IgD-negative memory B cell (primary cell): ENCODE results near the gene SORL1. TPM values are rescaled to one million over a fixed set of nuclear protein-coding genes. Genes with fewer than 3 reads are reported as not detected.

Experiments
- H3K27ac Mint-ChIP-seq, 3 donors: one replicate each; pipeline ENCODE4 v1.8.0; 2020 to 2022; ENCODE audit warnings: mild to moderate bottlenecking in 3 of 3, mixed read lengths in 3 of 3, moderate library complexity in 1 of 3
- H3K27me3 Mint-ChIP-seq: one replicate; pipeline ENCODE4 v1.8.0; 2021; ENCODE audit warnings: mixed read lengths
- H3K36me3 Mint-ChIP-seq: one replicate; pipeline ENCODE4 v1.8.0; 2020; ENCODE audit warnings: mild to moderate bottlenecking, mixed read lengths
- H3K4me1 Mint-ChIP-seq, 3 donors: one replicate each; pipeline ENCODE4 v1.8.0; 2020 to 2022; ENCODE audit warnings: mixed read lengths in 3 of 3, mild to moderate bottlenecking in 1 of 3
- H3K4me3 Mint-ChIP-seq, 4 donors: one replicate each; pipeline ENCODE4 v1.8.0; 2020 to 2022; ENCODE audit warnings: mild to moderate bottlenecking in 4 of 4, mixed read lengths in 4 of 4, moderate library complexity in 3 of 4
- H3K9me3 Mint-ChIP-seq, 3 donors: one replicate each; pipeline ENCODE4 v1.8.0; 2020 to 2021; ENCODE audit warnings: mixed read lengths in 3 of 3, mild to moderate bottlenecking in 1 of 3
- polyA plus RNA-seq: library from polyadenylated mRNA; unstranded; fragments of 300-500 nt; fragmentation: Illumina TruSeq; gene quantifications from one replicate; pipeline ENCODE4 v1.2.3, GENCODE V29; 2021

SORL1 gene
- polyA plus RNA-seq, 1 donor from 2014 or later: 25.8 TPM

- Mint-ChIP-seq H3K4me3 (no peak overlapping the region), H3K4me1 (peaks cover 0 to 15% (median 2%) of the 10 kb centered on the region in 3 donors), H3K27me3 (no peaks in the 10 kb centered on the region), H3K9me3 (peaks cover 4 to 20% (median 11%) of the 10 kb centered on the region in 3 donors), H3K36me3 (peaks cover 16% of the 10 kb centered on the region), H3K27ac (no peak overlapping the region)
Observed at GRCh38 chr11:121508449-121508848, 56.3 kb downstream of the SORL1 start.

GRCh38 chr11:121510438-121510837 lies 58.3 kb downstream of the SORL1 start:
- peaks cover 0 to 10% (median 3%) of the 10 kb centered on the region in 3 donors for H3K4me1 Mint-ChIP-seq
- H3K36me3 Mint-ChIP-seq: peaks cover 12% of the 10 kb centered on the region
- no peak overlapping the region for H3K4me3 Mint-ChIP-seq
- H3K27me3 Mint-ChIP-seq: no peaks in the 10 kb centered on the region
- H3K27ac Mint-ChIP-seq: peak overlapping the region in 1 of 3 donors; percentile 47
- H3K9me3 Mint-ChIP-seq: peaks cover 4 to 16% (median 4%) of the 10 kb centered on the region in 3 donors

DNA sequence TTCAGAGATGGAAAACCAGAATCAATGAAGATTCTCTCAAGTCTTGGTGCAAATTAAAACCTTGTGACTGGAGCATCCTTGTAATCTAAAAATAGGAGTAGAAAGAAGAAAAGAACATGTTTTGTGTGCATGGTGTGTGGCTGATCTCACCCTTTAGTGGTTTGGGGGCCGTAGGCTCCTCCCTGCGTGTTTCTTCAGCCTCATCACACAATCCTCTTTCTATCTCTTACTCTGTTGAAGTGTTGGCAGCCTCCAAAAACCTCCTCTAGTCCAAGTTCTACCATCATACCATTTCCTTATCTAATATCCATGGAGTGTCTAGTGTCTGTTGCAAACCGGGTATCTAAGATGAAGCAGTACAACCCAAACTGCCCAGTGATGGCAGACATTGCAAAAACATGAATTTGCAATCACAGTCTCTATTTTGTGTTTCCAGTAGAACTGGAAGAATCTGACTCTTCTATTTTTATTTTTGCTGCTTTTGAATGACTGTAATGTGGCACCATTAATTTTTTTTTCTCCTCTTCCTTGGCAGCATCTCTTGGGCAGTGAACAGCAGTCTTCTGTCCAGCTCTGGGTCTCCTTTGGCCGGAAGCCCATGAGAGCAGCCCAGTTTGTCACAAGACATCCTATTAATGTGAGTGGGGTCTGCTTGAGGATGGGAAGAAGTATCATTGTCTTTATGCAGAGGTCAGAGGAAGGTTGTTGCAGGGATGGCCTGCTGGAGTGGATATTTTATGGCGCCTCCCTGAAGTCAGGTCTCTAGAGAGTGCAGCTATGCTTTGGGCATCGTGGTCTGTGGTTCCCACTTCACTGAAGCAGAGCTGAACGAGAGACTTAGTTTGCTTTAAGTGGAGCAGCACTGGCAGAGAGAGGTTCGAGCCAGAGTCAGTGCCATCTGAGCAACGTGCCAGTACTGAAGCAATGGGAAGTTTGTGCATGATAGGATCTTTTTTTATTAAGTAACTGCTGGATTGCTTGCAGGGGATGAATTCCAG lies 60.7 kb downstream of the SORL1 start:
- Mint-ChIP-seq H3K27ac (peak overlapping the region in 1 of 3 donors; percentile 21), H3K27me3 (no peaks in the 10 kb centered on the region), H3K9me3 (no peaks in the 10 kb centered on the region), H3K4me3 (peak overlapping the region in 1 of 4 donors; percentile 18), H3K4me1 (peaks cover 0 to 10% (median 3%) of the 10 kb centered on the region in 3 donors), H3K36me3 (peaks cover 6% of the 10 kb centered on the region)

DNA sequence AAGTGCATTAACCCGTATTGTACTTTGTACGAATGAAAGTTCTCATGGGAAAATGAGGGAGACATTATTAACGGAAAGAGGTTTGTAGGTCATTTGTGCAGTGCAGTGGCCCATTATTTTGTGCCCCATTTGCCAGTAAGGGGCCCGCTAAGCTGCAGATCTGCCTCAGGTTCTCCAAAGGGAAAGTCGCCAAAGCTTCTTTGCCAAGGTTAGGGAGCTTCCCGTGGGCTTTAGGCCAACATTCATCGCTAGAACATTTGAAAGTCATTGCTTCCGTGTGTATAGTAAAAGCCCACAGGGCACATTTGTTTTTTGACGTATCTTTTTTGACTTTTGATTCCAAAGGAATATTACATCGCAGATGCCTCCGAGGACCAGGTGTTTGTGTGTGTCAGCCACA lies 61.7 kb downstream of the SORL1 start:
- peaks cover 0 to 10% (median 3%) of the 10 kb centered on the region in 3 donors for H3K4me1 Mint-ChIP-seq

DNA sequence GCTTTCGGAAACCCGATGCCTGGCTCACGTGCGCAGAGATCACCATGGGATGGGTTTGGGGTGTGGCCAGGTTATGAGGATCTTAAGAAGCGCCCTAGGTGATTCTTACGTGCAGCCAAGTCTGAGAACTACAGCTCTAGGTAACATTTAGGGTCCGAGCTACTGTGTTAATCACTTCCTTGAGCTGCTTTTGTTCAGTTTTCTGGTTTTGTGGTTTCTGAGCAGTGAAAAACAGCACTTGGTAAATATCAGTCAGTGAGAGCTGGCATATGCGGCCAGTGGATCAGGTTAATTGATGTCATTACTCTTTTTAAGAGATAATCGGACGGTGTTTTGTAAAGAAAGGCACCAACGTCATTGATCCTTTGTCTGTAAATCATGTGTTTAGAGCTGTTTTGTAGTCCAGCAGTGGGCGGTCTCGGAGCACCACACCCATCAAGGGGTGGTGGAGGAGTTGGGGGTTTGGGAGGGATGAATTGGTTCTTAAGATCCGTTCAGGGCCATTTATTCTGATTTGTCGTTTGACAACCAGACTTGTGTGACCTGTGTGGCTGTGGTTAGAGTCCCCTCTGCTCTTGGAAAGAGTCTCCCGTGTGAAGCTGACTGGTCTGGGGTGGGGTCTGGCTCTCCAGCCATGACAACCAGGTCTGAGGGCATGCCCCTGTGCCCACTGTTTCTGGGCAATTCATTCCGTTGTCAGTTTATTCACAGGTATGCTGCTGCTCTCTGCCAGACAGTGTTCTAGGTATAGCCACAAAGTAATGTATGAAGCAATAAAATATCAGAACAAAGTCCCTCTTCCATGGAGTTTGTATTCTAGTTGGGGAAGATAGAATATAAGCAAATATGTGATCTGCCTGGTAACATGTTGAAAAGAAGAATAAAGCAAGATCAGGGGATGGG lies 62.6 kb downstream of the SORL1 start:
- Mint-ChIP-seq H3K27me3 (no peaks in the 10 kb centered on the region), H3K36me3 (peaks cover 6% of the 10 kb centered on the region), H3K4me1 (peaks cover 0 to 14% (median 3%) of the 10 kb centered on the region in 3 donors), H3K27ac (peak overlapping the region in 1 of 3 donors; percentile 62), H3K9me3 (no peaks in the 10 kb centered on the region), H3K4me3 (peak overlapping the region in 1 of 4 donors; percentile 30)

More for the DNA sequence above, 61.7 kb downstream of the SORL1 start:
- H3K36me3 Mint-ChIP-seq: peaks cover 6% of the 10 kb centered on the region
- H3K9me3 Mint-ChIP-seq: no peaks in the 10 kb centered on the region
- H3K27me3 Mint-ChIP-seq: no peaks in the 10 kb centered on the region
- H3K4me3 Mint-ChIP-seq: no peak overlapping the region
- H3K27ac Mint-ChIP-seq: peak overlapping the region in 1 of 3 donors; percentile 21

GRCh38 chr11:121515335-121515671 lies 63.2 kb downstream of the SORL1 start:
- Mint-ChIP-seq H3K36me3 (peaks cover 6% of the 10 kb centered on the region), H3K27ac (no peak overlapping the region), H3K4me1 (peaks cover 0 to 15% (median 3%) of the 10 kb centered on the region in 3 donors), H3K4me3 (no peak overlapping the region), H3K9me3 (no peaks in the 10 kb centered on the region), H3K27me3 (no peaks in the 10 kb centered on the region)

- no peak overlapping the region for H3K27ac Mint-ChIP-seq
- H3K9me3 Mint-ChIP-seq: no peaks in the 10 kb centered on the region
- peaks cover 5 to 16% (median 8%) of the 10 kb centered on the region in 3 donors for H3K4me1 Mint-ChIP-seq
- peaks cover 3% of the 10 kb centered on the region for H3K36me3 Mint-ChIP-seq
- H3K4me3 Mint-ChIP-seq: no peak overlapping the region
- H3K27me3 Mint-ChIP-seq: no peaks in the 10 kb centered on the region
Observed at GRCh38 chr11:121517996-121518395, 65.9 kb downstream of the SORL1 start.

- H3K27ac Mint-ChIP-seq: no peak overlapping the region
- H3K9me3 Mint-ChIP-seq: peaks cover 0 to 6% (median 4%) of the 10 kb centered on the region in 3 donors
- H3K4me3 Mint-ChIP-seq: no peak overlapping the region
- H3K36me3 Mint-ChIP-seq: peaks cover 3% of the 10 kb centered on the region
- peaks cover 5 to 14% (median 6%) of the 10 kb centered on the region in 3 donors for H3K4me1 Mint-ChIP-seq
- H3K27me3 Mint-ChIP-seq: no peaks in the 10 kb centered on the region
Observed at GRCh38 chr11:121520243-121521144, 68.4 kb downstream of the SORL1 start.

DNA sequence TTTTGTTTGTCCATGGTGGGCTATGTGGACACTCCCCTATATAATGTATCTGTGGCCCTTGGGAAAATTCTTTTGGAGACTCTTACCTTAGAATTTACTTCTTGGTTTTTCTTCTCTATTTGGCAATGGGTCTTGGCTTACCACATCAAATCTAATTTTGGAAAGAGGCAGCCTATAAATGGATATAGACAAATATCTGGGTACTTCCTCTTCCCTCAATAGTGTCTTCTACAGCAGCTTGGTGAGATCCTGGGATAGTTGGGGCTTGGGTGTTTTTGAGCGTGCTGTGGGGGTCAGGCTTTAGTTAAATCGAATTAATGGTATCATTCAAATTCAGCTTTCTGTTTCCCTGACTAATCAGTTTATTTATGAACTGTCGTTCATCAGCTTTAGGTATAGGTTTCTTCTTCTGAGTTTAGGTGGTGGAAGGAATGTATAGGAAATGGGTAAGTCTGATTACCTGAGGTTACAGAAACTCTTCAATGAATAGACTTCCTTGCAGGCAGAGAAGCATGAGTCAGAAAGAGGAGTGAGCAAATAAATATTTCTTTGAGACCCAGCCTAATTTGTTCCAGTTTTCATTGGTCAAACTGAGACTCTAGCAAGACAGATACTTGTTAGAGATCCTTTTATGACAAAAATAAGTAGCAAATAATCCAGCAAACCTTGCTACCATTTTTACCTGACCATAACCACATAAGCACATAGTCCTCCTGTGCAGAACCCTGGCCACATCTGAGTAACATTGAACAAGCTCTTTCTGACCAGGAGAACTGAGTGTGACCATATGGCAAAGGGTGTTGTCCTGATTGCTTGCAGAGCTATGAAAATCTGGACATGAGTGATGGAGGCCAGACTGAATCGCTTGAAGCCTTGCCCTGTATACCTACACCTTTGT lies 69.3 kb downstream of the SORL1 start:
- Mint-ChIP-seq H3K27ac (no peak overlapping the region), H3K27me3 (no peaks in the 10 kb centered on the region), H3K36me3 (peaks cover 5% of the 10 kb centered on the region), H3K4me3 (peak overlapping the region in 1 of 4 donors; percentile 34), H3K9me3 (peaks cover 0 to 8% (median 4%) of the 10 kb centered on the region in 3 donors), H3K4me1 (peaks cover 5 to 14% (median 6%) of the 10 kb centered on the region in 3 donors)

DNA sequence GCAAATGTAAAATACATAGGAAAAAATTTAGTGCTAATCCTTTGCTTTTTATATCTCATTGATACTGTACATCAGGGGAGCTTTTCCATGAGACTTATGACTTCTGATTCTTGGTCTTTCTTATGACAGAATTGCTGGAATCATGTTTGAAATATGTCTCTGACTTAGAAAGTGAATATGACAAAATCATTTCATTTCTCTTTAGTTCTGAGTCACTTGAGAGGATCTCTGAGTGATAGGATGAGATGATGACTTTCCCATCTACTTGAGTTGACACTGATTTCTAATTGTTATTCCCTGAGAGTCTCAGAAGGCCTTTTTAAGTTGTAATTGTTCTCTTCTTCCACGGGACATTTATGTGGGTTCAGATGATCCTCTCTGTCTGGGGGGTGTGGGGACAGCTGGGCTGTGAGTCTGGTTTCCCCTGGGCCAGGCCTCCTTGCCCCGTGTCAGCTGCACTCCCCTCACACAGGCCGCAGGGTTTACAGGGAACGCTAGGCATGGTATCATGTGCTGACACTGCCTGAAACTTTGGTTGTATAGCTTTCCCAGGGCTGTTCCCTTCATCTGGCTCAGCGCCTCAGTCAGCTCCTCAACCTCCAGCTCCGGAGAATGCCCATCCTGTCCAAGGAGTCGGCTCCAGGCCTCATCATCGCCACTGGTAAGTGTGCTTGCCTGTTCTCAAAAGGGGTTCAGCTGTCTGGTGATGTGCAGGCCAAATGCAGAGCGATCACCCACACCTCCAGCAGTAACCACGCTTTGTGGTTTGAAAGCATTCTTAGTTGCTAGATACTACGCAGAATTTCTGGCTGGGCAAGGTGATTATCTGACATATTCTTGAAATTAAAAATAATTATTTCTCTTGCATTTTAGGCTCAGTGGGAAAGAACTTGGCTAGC lies 70.2 kb downstream of the SORL1 start:
- H3K27me3 Mint-ChIP-seq: no peaks in the 10 kb centered on the region
- H3K4me3 Mint-ChIP-seq: peak overlapping the region in 1 of 4 donors; percentile 34
- H3K27ac Mint-ChIP-seq: no peak overlapping the region
- peaks cover 0 to 8% (median 4%) of the 10 kb centered on the region in 3 donors for H3K9me3 Mint-ChIP-seq
- peaks cover 3% of the 10 kb centered on the region for H3K36me3 Mint-ChIP-seq
- H3K4me1 Mint-ChIP-seq: peaks cover 5 to 14% (median 6%) of the 10 kb centered on the region in 3 donors

DNA sequence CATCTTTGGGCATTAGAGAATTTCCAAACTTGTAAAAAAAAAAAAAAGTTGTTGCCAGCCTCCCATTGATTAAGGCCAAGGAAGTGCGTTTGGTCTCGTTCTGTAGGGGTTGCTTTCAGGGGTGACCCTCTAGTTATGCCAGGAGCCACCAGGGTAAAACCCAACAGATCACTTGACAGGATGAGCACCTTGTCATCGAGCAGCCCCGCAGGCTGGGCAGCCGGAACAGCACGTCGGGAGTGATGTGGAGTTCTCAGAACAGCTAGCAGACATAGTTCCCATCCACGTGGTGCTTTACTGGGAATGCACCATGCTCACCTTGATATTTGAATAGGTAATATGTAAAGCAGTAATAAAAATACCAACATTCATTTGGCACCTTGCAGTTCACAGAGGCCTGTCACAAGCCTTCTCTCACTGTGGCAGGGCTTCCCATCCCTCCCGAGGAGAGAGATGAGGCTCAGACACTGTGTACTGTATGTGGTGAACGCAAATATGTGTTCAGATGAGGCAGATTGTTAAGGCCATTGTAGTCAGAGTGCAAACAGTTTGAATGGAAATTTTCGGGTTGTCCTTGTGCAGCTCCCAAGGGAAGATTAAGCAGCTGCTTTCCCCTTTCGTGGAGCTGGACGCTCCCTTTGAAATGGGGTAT lies 71.6 kb downstream of the SORL1 start:
- Mint-ChIP-seq H3K9me3 (peaks cover 0 to 8% (median 7%) of the 10 kb centered on the region in 3 donors), H3K4me1 (peaks cover 5 to 14% (median 6%) of the 10 kb centered on the region in 3 donors), H3K36me3 (peaks cover 2% of the 10 kb centered on the region), H3K27me3 (no peaks in the 10 kb centered on the region), H3K4me3 (no peak overlapping the region), H3K27ac (no peak overlapping the region)

DNA sequence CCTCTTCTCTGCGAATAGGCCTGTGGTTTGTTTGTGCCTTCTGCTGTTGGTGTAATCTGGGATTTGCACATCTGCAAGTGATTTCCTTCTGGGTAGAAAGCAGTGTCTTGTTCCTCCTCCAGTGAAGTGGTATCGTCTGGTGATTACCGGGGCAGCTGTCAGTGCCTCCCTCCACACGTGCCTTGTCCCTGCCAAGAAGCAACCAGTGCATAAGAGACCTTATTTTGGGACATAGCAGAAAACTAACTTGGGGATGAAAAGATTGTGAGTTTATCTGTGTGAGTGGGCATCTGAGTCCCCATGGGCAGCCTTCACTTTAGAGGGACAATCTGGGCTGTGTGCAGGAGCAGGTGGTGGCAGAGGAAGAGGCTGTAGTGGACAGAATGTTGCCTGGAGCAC lies 72.1 kb downstream of the SORL1 start:
- H3K9me3 Mint-ChIP-seq: peaks cover 0 to 8% (median 7%) of the 10 kb centered on the region in 3 donors
- no peak overlapping the region for H3K27ac Mint-ChIP-seq
- no peak overlapping the region for H3K4me3 Mint-ChIP-seq
- peaks cover 5 to 14% (median 6%) of the 10 kb centered on the region in 3 donors for H3K4me1 Mint-ChIP-seq
- H3K27me3 Mint-ChIP-seq: no peaks in the 10 kb centered on the region
- peaks cover 2% of the 10 kb centered on the region for H3K36me3 Mint-ChIP-seq
